K562 (cell line): ENCODE data around the gene ZSWIM1. TPM values are rescaled to one million over a fixed set of nuclear protein-coding genes. Genes with fewer than 3 reads are reported as not detected.
A peak's percentile ranks its signal among the peaks of the same experiment; 100 is the strongest.

Source experiments
- BCL6 ChIP-seq: fragments of 250-450 bp; sonication (Bioruptor Pico); IDR thresholded peaks from 2 replicates; pipeline ENCODE4 v1.4.0; 2020
- CBX2 ChIP-seq: fragments of 200-600 bp; sonication (generic); IDR thresholded peaks from one replicate; pipeline ENCODE4 v1.6.1; 2012; ENCODE audit warnings: mild to moderate bottlenecking, low read length, inconsistent platforms; ENCODE audit not compliant: insufficient read depth, poor library complexity, severe bottlenecking
- CHD1 ChIP-seq: fragments of 200-600 bp; sonication (generic); IDR thresholded peaks from one replicate; pipeline ENCODE4 v1.6.1; 2012; ENCODE audit warnings: mild to moderate bottlenecking, moderate library complexity, low read length, inconsistent platforms
- DNMT1 ChIP-seq: fragments of 450-650 bp; IDR thresholded peaks from 2 replicates; pipeline ENCODE4 v1.6.1; 2016; ENCODE audit warnings: antibody characterized with exemption, mild to moderate bottlenecking
- HMG20A ChIP-seq: fragments of 450-650 bp; formaldehyde crosslinking; conservative IDR thresholded peaks from 2 replicates; pipeline ENCODE4 v1.4.0; 2020; ENCODE audit warnings: mild to moderate bottlenecking, mixed read lengths
- ILF3 ChIP-seq: fragments of 450-650 bp; IDR thresholded peaks from 2 replicates; pipeline ENCODE4 v1.6.1; 2018; ENCODE audit warnings: antibody characterized with exemption, mild to moderate bottlenecking, moderate library complexity, borderline replicate concordance
- KDM2B ChIP-seq: fragments of 250-450 bp; sonication (Bioruptor Pico); IDR thresholded peaks from 2 replicates; pipeline ENCODE4 v1.8.0; 2021; ENCODE audit warnings: mild to moderate bottlenecking, moderate library complexity
- LARP7 ChIP-seq: fragments of 450-650 bp; IDR thresholded peaks from 2 replicates; pipeline ENCODE4 v1.6.1; 2016
- MYNN ChIP-seq, 2 experiments: sonication (generic); formaldehyde crosslinking in 1 of 2; IDR thresholded peaks; 2 replicates each; pipeline versions ENCODE4 v1.5.0 to v1.6.1; 2016 to 2020; ENCODE audit warnings: antibody characterized with exemption in 1 of 2, missing genetic modification reagents in 1 of 2
- NCOR1 ChIP-seq: fragments of 450-650 bp; IDR thresholded peaks from 2 replicates; pipeline ENCODE4 v1.6.1; 2016; ENCODE audit warnings: mild to moderate bottlenecking, moderate library complexity
- NFXL1 ChIP-seq: fragments of 450-650 bp; formaldehyde crosslinking; IDR thresholded peaks from 2 replicates; pipeline ENCODE4 v1.4.0; 2021; ENCODE audit warnings: mild to moderate bottlenecking
- NFYB ChIP-seq: IDR thresholded peaks from 2 replicates; pipeline ENCODE4 v1.6.1; 2011; ENCODE audit warnings: mild to moderate bottlenecking, moderate library complexity; ENCODE audit not compliant: insufficient read length; ENCODE audit errors: extremely low read depth
- POU5F1 ChIP-seq: fragments of 150-350 bp; IDR thresholded peaks from 2 replicates; pipeline ENCODE4 v1.6.1; 2014; ENCODE audit warnings: borderline replicate concordance, low read length, low read depth, mild to moderate bottlenecking; ENCODE audit not compliant: partially characterized antibody
- RUNX1 ChIP-seq: sonication (generic); IDR thresholded peaks from 2 replicates; pipeline ENCODE4 v1.6.1; 2016; ENCODE audit warnings: antibody characterized with exemption, low read depth
- SETDB1 ChIP-seq: IDR thresholded peaks from one replicate; pipeline ENCODE4 v1.6.1; 2012; ENCODE audit warnings: low read length, control low read depth, inconsistent platforms
- SMARCE1 ChIP-seq: fragments of 450-650 bp; IDR thresholded peaks from 2 replicates; pipeline ENCODE4 v1.7.1; 2016; ENCODE audit warnings: mild to moderate bottlenecking
- SRSF1 ChIP-seq: fragments of 200-400 bp; formaldehyde crosslinking; IDR thresholded peaks from 2 replicates; pipeline ENCODE4 v1.6.1; 2017; ENCODE audit warnings: mild to moderate bottlenecking, low read depth, low read length, moderate library complexity
- STAT5A ChIP-seq: IDR thresholded peaks from 2 replicates; pipeline ENCODE4 v1.6.1; 2012; ENCODE audit warnings: low read length, inconsistent platforms, borderline replicate concordance
- U2AF2 ChIP-seq: fragments of 200-400 bp; formaldehyde crosslinking; optimal IDR thresholded peaks from 2 replicates; pipeline ENCODE3; 2017; ENCODE audit warnings: low read depth, mild to moderate bottlenecking, low read length
- ZNF507 ChIP-seq: conservative IDR thresholded peaks from 2 replicates; pipeline ENCODE4 v1.6.1; 2017; ENCODE audit warnings: missing genetic modification characterization, missing compliant biosample characterization
- ZNF695 ChIP-seq: fragments of 450-650 bp; formaldehyde crosslinking; IDR thresholded peaks from 2 replicates; pipeline ENCODE4 v1.4.0; 2020; ENCODE audit warnings: mild to moderate bottlenecking, moderate library complexity
- polyA plus RNA-seq, 8 experiments: library from polyadenylated mRNA; depleted of rRNA in 4 of 8; stranded (reverse) in 5 of 8; unstranded in 3 of 8; fragments of >200 nt; fragmentation: Nextera tagmentation in 2 of 8; fragmentation: Illumina TruSeq in 1 of 8; extraction: Ambion mirVana in 2 of 8; extraction: Trizol in 1 of 8; gene quantifications; 2 replicates each; pipeline versions ENCODE4 v1.2.1 to v1.2.3, GENCODE V29; 2011 to 2014; ENCODE audit warnings: inconsistent platforms in 1 of 8, missing spikeins in 1 of 8
- total RNA-seq, 7 experiments: library from RNA; depleted of rRNA in 6 of 7; stranded (reverse); fragments of >200 nt in 6 of 7; fragmentation: Illumina TruSeq in 2 of 7; extraction: Trizol in 2 of 7; gene quantifications; 2 replicates each; pipeline versions ENCODE4 v1.2.1 to v1.2.3, GENCODE V29; 2011 to 2021; ENCODE audit warnings: low replicate concordance in 1 of 7
- TF ChIP-seq, protein P1 (sequence below): fragments of 450-650 bp; IDR thresholded peaks from 2 replicates; pipeline ENCODE4 v1.6.1; 2016
- TF ChIP-seq, protein P2 (sequence below): sonication (generic); formaldehyde crosslinking; IDR thresholded peaks from 2 replicates; pipeline ENCODE4 v1.8.0; 2022; ENCODE audit warnings: missing genetic modification reagents, mild to moderate bottlenecking, borderline replicate concordance
- TF ChIP-seq, protein P3 (sequence below): fragments of 450-650 bp; formaldehyde crosslinking; IDR thresholded peaks from 2 replicates; pipeline ENCODE4 v1.4.0; 2020; ENCODE audit warnings: mild to moderate bottlenecking
- TF ChIP-seq, protein P4 (sequence below): sonication (generic); formaldehyde crosslinking; IDR thresholded peaks from 2 replicates; pipeline ENCODE4 v1.9.0; 2022; ENCODE audit warnings: mild to moderate bottlenecking, missing genetic modification reagents
- TF ChIP-seq, protein P5 (sequence below): fragments of 250-450 bp; sonication (Bioruptor Pico); IDR thresholded peaks from 2 replicates; pipeline ENCODE4 v1.5.0; 2020; ENCODE audit warnings: mild to moderate bottlenecking

The ZSWIM1 gene
- total and polyA plus RNA-seq, 9 of the 15 experiments (the other 6 are each of a cell fraction or from before 2014, with no cell fraction given): 2.5 to 15.6 (median 9.5) TPM

DNA sequence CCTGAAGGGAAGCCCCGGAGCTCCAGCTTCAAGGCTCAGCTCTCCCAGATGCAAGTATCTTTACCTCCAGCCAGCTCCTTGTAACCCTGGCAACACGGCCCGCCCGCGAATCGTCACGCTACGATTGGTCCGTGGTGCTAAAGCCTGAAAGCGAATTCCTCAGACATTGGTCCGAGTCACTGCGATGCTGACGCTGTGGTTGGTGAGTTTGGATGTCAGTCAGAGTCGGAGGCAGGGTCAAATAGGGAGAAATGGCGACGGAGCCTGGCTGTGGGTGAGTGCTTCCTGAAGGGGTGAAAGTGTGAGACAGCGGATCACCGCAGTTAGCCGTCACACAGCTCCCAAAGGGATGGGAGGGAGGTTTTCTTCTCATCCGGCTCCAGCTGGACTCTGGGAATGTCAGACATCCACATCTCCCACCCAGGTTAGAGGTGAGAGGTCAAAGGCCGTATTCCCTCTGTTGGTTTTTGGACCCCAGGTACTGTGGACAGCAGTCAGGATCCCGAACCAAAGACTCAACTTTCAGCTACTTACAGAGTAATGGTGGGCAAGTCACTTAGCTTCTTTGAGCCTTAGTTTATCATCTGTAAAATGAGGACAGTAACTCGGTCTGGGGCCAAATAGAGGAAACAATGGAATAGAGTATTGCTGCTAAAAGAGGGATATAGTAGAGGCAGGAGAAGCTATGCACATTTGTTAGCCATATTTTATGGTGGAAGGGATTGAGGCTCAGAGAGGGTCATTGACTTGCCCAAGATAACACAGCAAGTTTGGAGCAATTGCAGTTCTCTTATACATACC, at the start of gene ZSWIM1 (continued):
- TF ChIP-seq LARP7: no peak
- no peak for TF ChIP-seq RUNX1
- TF ChIP-seq CHD1: peak; percentile 58
- TF ChIP-seq ZNF507 (tag): no peak
- TF ChIP-seq U2AF2: no peak
- TF ChIP-seq, protein P1, sequence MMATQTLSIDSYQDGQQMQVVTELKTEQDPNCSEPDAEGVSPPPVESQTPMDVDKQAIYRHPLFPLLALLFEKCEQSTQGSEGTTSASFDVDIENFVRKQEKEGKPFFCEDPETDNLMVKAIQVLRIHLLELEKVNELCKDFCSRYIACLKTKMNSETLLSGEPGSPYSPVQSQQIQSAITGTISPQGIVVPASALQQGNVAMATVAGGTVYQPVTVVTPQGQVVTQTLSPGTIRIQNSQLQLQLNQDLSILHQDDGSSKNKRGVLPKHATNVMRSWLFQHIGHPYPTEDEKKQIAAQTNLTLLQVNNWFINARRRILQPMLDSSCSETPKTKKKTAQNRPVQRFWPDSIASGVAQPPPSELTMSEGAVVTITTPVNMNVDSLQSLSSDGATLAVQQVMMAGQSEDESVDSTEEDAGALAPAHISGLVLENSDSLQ: peak; percentile 100
- TF ChIP-seq BCL6: no peak
- TF ChIP-seq, protein P2, sequence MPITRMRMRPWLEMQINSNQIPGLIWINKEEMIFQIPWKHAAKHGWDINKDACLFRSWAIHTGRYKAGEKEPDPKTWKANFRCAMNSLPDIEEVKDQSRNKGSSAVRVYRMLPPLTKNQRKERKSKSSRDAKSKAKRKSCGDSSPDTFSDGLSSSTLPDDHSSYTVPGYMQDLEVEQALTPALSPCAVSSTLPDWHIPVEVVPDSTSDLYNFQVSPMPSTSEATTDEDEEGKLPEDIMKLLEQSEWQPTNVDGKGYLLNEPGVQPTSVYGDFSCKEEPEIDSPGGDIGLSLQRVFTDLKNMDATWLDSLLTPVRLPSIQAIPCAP (CRISPR knock-in tag): no peak
- TF ChIP-seq SRSF1: no peak
- no peak for TF ChIP-seq POU5F1
- no peak for TF ChIP-seq ILF3
- TF ChIP-seq SMARCE1: no peak
- TF ChIP-seq, protein P3, sequence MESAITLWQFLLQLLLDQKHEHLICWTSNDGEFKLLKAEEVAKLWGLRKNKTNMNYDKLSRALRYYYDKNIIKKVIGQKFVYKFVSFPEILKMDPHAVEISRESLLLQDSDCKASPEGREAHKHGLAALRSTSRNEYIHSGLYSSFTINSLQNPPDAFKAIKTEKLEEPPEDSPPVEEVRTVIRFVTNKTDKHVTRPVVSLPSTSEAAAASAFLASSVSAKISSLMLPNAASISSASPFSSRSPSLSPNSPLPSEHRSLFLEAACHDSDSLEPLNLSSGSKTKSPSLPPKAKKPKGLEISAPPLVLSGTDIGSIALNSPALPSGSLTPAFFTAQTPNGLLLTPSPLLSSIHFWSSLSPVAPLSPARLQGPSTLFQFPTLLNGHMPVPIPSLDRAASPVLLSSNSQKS (CRISPR knock-in tag): no peak
- TF ChIP-seq HMG20A: no peak
- TF ChIP-seq SETDB1: no peak
- no peak; the same call in 1 of the 2 replicates for TF ChIP-seq MYNN (IDR thresholded peaks at IDR 0.05)
- TF ChIP-seq MYNN (CRISPR knock-in tag; IDR thresholded peaks at IDR 0.05): no peak
- TF ChIP-seq STAT5A: 0 out of 2 replicates have a peak, but pooled peaks have one; percentile 10
- peak; percentile 92 for TF ChIP-seq NFYB
- TF ChIP-seq NFXL1: no peak
- TF ChIP-seq, protein P4, sequence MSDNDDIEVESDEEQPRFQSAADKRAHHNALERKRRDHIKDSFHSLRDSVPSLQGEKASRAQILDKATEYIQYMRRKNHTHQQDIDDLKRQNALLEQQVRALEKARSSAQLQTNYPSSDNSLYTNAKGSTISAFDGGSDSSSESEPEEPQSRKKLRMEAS (CRISPR knock-in tag): no peak
- TF ChIP-seq DNMT1: 0 out of 2 replicates have a peak, but pooled peaks have one; percentile 22
- TF ChIP-seq NCOR1: no peak
- TF ChIP-seq KDM2B (CRISPR knock-in tag): no peak
- TF ChIP-seq ZNF695 (CRISPR knock-in tag): no peak
- TF ChIP-seq CBX2: no peak
- TF ChIP-seq, protein P5, sequence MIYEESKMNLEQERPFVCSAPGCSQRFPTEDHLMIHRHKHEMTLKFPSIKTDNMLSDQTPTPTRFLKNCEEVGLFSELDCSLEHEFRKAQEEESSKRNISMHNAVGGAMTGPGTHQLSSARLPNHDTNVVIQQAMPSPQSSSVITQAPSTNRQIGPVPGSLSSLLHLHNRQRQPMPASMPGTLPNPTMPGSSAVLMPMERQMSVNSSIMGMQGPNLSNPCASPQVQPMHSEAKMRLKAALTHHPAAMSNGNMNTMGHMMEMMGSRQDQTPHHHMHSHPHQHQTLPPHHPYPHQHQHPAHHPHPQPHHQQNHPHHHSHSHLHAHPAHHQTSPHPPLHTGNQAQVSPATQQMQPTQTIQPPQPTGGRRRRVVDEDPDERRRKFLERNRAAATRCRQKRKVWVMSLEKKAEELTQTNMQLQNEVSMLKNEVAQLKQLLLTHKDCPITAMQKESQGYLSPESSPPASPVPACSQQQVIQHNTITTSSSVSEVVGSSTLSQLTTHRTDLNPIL: 0 out of 2 replicates have a peak, but pooled peaks have one; percentile 29
